ENCODE measurements around the gene FGF21. TPM values are rescaled to one million over a fixed set of nuclear protein-coding genes. Genes with fewer than 3 reads are reported as not detected.

Gene FGF21
- polyA plus RNA-seq (2012; rRNA removed): not detected in 2 replicates
- polyA plus RNA-seq (2012; cell fraction: cytosol; rRNA removed): not detected in 2 replicates
- not detected in 2 replicates for polyA plus RNA-seq (2012; cell fraction: nucleus; rRNA removed)

GRCh38 chr19:48755084-48755641 is at the start of gene FGF21:
Gene FGF21 (plus strand): TSS chr19:48755524. CDS start chr19:48756237, 713 bp downstream.
- no peaks in the 10 kb centered on the region for H4K20me1 ChIP-seq (ENCODE audit: insufficient read depth)
- POLR2A ChIA-PET: no interaction called here

More at GRCh38 chr19:48755084-48755641, at the start of gene FGF21:
- no peak within 1 kb of the TSS for H3K9ac ChIP-seq
- TF ChIP-seq RXRA (IDR thresholded peaks at IDR 0.05; ENCODE audit: borderline replicate concordance, low read depth) (no peak), POLR2AphosphoS5 (IDR thresholded peaks at IDR 0.05; ENCODE audit: low read depth, low read length) (no peak), FOSL2 (IDR thresholded peaks at IDR 0.05; ENCODE audit: borderline replicate concordance, low read depth) (no peak), REST (IDR thresholded peaks at IDR 0.05; ENCODE audit: low read depth, low read length) (no peak), NRF1 (IDR thresholded peaks at IDR 0.05; ENCODE audit: low read depth, low read length) (no peak), YY1 (IDR thresholded peaks at IDR 0.05; ENCODE audit: low read depth) (no peak), EZH2phosphoT487 (IDR thresholded peaks at IDR 0.05; ENCODE audit: borderline replicate concordance, low read depth) (no peak), SMC3 (IDR thresholded peaks at IDR 0.05; ENCODE audit: low read depth, low read length) (no peak), FOXM1 (IDR thresholded peaks at IDR 0.05; ENCODE audit: low read depth) (no peak), RFX5 (IDR thresholded peaks at IDR 0.05; ENCODE audit: low read length) (no peak), NFIC (IDR thresholded peaks at IDR 0.05; ENCODE audit: borderline replicate concordance) (no peak), IRF3 (IDR thresholded peaks at IDR 0.05; ENCODE audit: low read depth, low read length) (no peak), TAF1 (IDR thresholded peaks at IDR 0.05; ENCODE audit: borderline replicate concordance, low read depth, low read length) (no peak), RCOR1 (IDR thresholded peaks at IDR 0.05; ENCODE audit: low read length) (no peak), TCF12 (IDR thresholded peaks at IDR 0.05) (no peak), EP300 (IDR thresholded peaks at IDR 0.05; ENCODE audit: borderline replicate concordance in 1 of 2, low read depth in 1 of 2, low read length in 1 of 2) (no peak), USF1 (IDR thresholded peaks at IDR 0.05; ENCODE audit: borderline replicate concordance, low read depth) (no peak), RAD21 (IDR thresholded peaks at IDR 0.05; ENCODE audit: low read length) (no peak), SIN3A (IDR thresholded peaks at IDR 0.05; ENCODE audit: borderline replicate concordance, low read depth, low read length) (no peak)
- no peak within 1 kb of the TSS for H3K4me3 ChIP-seq (ENCODE audit: low read depth in 2 of 2, low read length in 1 of 2)
- no peaks in the 10 kb centered on the region for H3K9me2 ChIP-seq
- H3K27ac ChIP-seq (ENCODE audit: low read depth in 2 of 2, low read length in 1 of 2): no peak within 1 kb of the TSS
- peaks cover 6% of the 10 kb centered on the region; the same call in 1 of the 2 replicates for H3K27me3 ChIP-seq (ENCODE audit: insufficient read depth)
- no peaks in the 10 kb centered on the region for H3K9me3 ChIP-seq
- peaks cover 0 to 7% of the 10 kb centered on the region in 2 experiments; a peak in 1 of 4 replicates for H3K4me1 ChIP-seq (ENCODE audit: control insufficient read depth in 1 of 2, insufficient read depth in 2 of 2, low read depth in 1 of 2, low read length in 1 of 2)
- 69% methylated on average over 3 of the region's 4 CpGs for whole genome bisulfite sequencing (ENCODE audit: low lambda C conversion rate)
- H2AFZ ChIP-seq (ENCODE audit: low read depth): no peak within 1 kb of the TSS
- no peaks in the 10 kb centered on the region for H3F3A ChIP-seq (replicated peaks; ENCODE audit: insufficient read depth)
- DNase-seq: no peak
- CTCF ChIA-PET: interaction anchor here (1.6 kb wide), 1 partner anchor 82 kb away, joined by 6 read pairs; the partner anchor contains the start of gene HSD17B14
- no peaks in the 10 kb centered on the region for H3K79me2 ChIP-seq (ENCODE audit: insufficient read depth)
- no peak within 1 kb of the TSS for H3K4me2 ChIP-seq
- H3K36me3 ChIP-seq (replicated peaks in 1 of 2; ENCODE audit: control insufficient read depth in 1 of 2, insufficient read depth in 2 of 2, low read length in 1 of 2): no peaks in the 10 kb centered on the region

Measured in SK-N-SH (cell line).